HepG2 (cell line): Measurements from ENCODE around the gene PRRT1. TPM values are rescaled to one million over a fixed set of nuclear protein-coding genes. Genes with fewer than 3 reads are reported as not detected.

ENCODE experiments used
- ARHGAP35 ChIP-seq: sonication (generic); formaldehyde crosslinking; IDR thresholded peaks from 2 replicates; pipeline ENCODE4 v1.9.0; 2022; ENCODE audit warnings: mild to moderate bottlenecking, inconsistent platforms, moderate library complexity, missing genetic modification reagents, borderline replicate concordance
- ARNT ChIP-seq: fragments of 450-650 bp; IDR thresholded peaks from 2 replicates; pipeline ENCODE4 v1.6.1; 2017
- ATM ChIP-seq: fragments of 450-650 bp; IDR thresholded peaks from 2 replicates; pipeline ENCODE4 v1.7.1; 2017; ENCODE audit warnings: mild to moderate bottlenecking, borderline replicate concordance
- BRD4 ChIP-seq: sonication (generic); formaldehyde crosslinking; IDR thresholded peaks from 2 replicates; pipeline ENCODE4 v1.4.0; 2020; ENCODE audit warnings: missing genetic modification reagents
- CBFB ChIP-seq: sonication (generic); formaldehyde crosslinking; IDR thresholded peaks from 2 replicates; pipeline ENCODE4 v1.4.0; 2020; ENCODE audit warnings: missing genetic modification reagents
- EP300 ChIP-seq, 3 experiments: sonication (generic) in 1 of 3; formaldehyde crosslinking in 1 of 3; IDR thresholded peaks; 2 replicates each; pipeline versions ENCODE4 v1.5.1 to v1.6.1; 2011 to 2020; ENCODE audit warnings: low read depth in 2 of 3, low read length in 2 of 3, borderline replicate concordance in 1 of 3, improper control_type of control experiment in 1 of 3, mild to moderate bottlenecking in 1 of 3, missing genetic modification reagents in 1 of 3, moderate library complexity in 1 of 3
- HNRNPH1 ChIP-seq: fragments of 200-400 bp; formaldehyde crosslinking; optimal IDR thresholded peaks from 2 replicates; pipeline ENCODE3; 2017; ENCODE audit warnings: mild to moderate bottlenecking, low read depth, low read length
- KAT2B ChIP-seq: fragments of 150-350 bp; IDR thresholded peaks from 2 replicates; pipeline ENCODE4 v1.6.1; 2014; ENCODE audit warnings: low read depth, low read length, borderline replicate concordance
- KLF9 ChIP-seq: IDR thresholded peaks from 2 replicates; pipeline ENCODE4 v1.6.1; 2016; ENCODE audit warnings: low read depth
- NCOA2 ChIP-seq: sonication (generic); formaldehyde crosslinking; IDR thresholded peaks from 2 replicates; pipeline ENCODE4 v1.8.0; 2022; ENCODE audit warnings: inconsistent platforms
- RFXAP ChIP-seq: sonication (generic); formaldehyde crosslinking; IDR thresholded peaks from 2 replicates; pipeline ENCODE4 v1.4.0; 2020; ENCODE audit warnings: missing genetic modification reagents, borderline replicate concordance
- SMAD1 ChIP-seq: sonication (generic); formaldehyde crosslinking; IDR thresholded peaks from 2 replicates; pipeline ENCODE4 v1.4.0; 2020; ENCODE audit warnings: missing genetic modification reagents, low read depth, mild to moderate bottlenecking, borderline replicate concordance
- TAF1 ChIP-seq: sonication (generic); formaldehyde crosslinking; IDR thresholded peaks from 2 replicates; pipeline ENCODE4 v1.4.0; 2020; ENCODE audit warnings: missing genetic modification reagents
- TBX2 ChIP-seq: sonication (generic); formaldehyde crosslinking; IDR thresholded peaks from 2 replicates; pipeline ENCODE4 v1.5.0; 2020; ENCODE audit warnings: missing genetic modification reagents, mild to moderate bottlenecking, borderline replicate concordance
- YEATS2 ChIP-seq: sonication (generic); formaldehyde crosslinking; IDR thresholded peaks from 2 replicates; pipeline ENCODE4 v1.4.0; 2020; ENCODE audit warnings: missing genetic modification reagents, borderline replicate concordance
- YEATS4 ChIP-seq: sonication (generic); formaldehyde crosslinking; IDR thresholded peaks from 2 replicates; pipeline ENCODE4 v1.4.0; 2020; ENCODE audit warnings: missing genetic modification reagents, borderline replicate concordance
- ZBTB8A ChIP-seq: sonication (generic); formaldehyde crosslinking; IDR thresholded peaks from 2 replicates; pipeline ENCODE4 v1.4.0; 2020; ENCODE audit warnings: mild to moderate bottlenecking, low read depth, missing genetic modification reagents, borderline replicate concordance
- ZNF180 ChIP-seq: sonication (generic); formaldehyde crosslinking; IDR thresholded peaks from 2 replicates; pipeline ENCODE4 v1.4.0; 2020; ENCODE audit warnings: low read depth, missing genetic modification reagents, borderline replicate concordance
- ZNF34 ChIP-seq: sonication (generic); formaldehyde crosslinking; IDR thresholded peaks from 2 replicates; pipeline ENCODE4 v1.4.0; 2020; ENCODE audit warnings: mild to moderate bottlenecking, missing genetic modification reagents, borderline replicate concordance
- ZNF383 ChIP-seq: sonication (generic); formaldehyde crosslinking; IDR thresholded peaks from 2 replicates; pipeline ENCODE4 v1.4.0; 2020; ENCODE audit warnings: missing genetic modification reagents, mild to moderate bottlenecking, borderline replicate concordance
- ZNF670 ChIP-seq: sonication (generic); formaldehyde crosslinking; IDR thresholded peaks from 2 replicates; pipeline ENCODE4 v1.8.0; 2022; ENCODE audit warnings: mild to moderate bottlenecking, missing genetic modification reagents, borderline replicate concordance
- polyA plus RNA-seq, 8 experiments: library from polyadenylated mRNA; depleted of rRNA in 3 of 8; stranded (reverse) in 7 of 8; unstranded in 1 of 8; fragments of >200 nt; fragmentation: Illumina TruSeq in 4 of 8; extraction: Trizol in 4 of 8; gene quantifications; 2 replicates each; pipeline versions ENCODE4 v1.2.1 to v1.2.3, GENCODE V29; 2011 to 2016; ENCODE audit warnings: low read depth in 4 of 8, missing spikeins in 1 of 8, mixed read lengths in 1 of 8; ENCODE audit not compliant: insufficient read depth in 1 of 8
- total RNA-seq, 5 experiments: library from RNA; depleted of rRNA; stranded (reverse); fragments of >200 nt; fragmentation: Illumina TruSeq; extraction: Trizol; gene quantifications; 2 replicates each; pipeline ENCODE4 v1.2.3, GENCODE V29; 2016; ENCODE audit warnings: low read depth in 1 of 5
- TF ChIP-seq, protein P1 (sequence below): sonication (generic); formaldehyde crosslinking; IDR thresholded peaks from 2 replicates; pipeline ENCODE4 v1.4.0; 2020; ENCODE audit warnings: missing genetic modification reagents, low read depth, mild to moderate bottlenecking, borderline replicate concordance
- TF ChIP-seq, protein P2 (sequence below): IDR thresholded peaks from 2 replicates; pipeline ENCODE4 v1.6.1; 2016; ENCODE audit warnings: missing compliant biosample characterization, missing genetic modification reagents, borderline replicate concordance
- TF ChIP-seq, protein P3 (sequence below): IDR thresholded peaks from 2 replicates; pipeline ENCODE4 v1.6.1; 2016; ENCODE audit warnings: missing genetic modification reagents, missing compliant biosample characterization

The PRRT1 gene
- total and polyA plus RNA-seq, 2 of the 13 experiments (the other 11 are each of a cell fraction or from before 2014, with no cell fraction given): 0.64 to 1.4 TPM

DNA sequence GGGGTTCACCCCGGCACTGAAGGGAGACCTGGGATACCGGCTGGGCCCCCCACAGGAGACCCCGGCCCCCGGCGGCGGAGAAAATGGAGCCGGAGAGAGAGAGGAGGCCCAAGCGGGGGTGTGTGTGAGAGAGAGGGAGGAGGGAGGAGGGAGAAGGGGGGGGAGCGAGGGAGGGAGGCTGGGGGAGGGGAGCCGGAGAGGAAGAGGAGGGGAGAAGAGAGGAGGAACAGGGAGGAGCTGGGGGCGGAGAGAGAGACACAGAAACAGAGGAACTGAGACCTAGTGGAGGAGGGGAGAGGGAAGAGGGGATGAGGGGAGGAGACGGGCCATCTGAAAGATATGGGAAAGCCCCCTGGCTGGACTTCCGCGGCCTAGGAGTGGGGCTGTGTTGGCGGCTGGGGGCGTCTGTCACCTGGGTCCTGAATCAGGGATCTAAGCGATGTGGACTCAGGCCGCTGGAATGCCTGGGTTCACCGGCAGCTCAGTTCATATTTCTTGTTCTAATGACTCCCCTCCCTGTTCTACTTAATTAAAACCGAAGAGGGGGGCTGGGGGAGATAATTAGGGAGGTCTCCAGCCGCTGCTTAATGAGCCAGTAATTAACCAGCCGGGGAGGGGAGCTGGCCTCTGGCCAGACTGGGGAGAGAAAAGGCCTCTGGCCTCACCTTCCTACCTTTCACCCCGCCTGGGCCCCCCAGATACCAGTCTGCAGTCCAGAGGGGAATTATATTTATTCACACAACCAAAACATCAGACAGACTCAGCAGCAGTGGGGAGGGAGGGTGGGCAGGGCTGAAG is 38.5 kb upstream of the PRRT1 start, which contains the start of gene PBX2 (continued):
- TF ChIP-seq, protein P1, sequence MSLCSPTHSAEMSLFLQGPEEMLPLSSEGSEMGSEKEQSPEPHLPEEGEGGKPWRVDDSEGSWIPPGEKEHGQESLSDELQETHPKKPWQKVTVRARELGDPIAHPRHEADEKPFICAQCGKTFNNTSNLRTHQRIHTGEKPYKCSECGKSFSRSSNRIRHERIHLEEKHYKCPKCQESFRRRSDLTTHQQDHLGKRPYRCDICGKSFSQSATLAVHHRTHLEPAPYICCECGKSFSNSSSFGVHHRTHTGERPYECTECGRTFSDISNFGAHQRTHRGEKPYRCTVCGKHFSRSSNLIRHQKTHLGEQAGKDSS (CRISPR knock-in tag): peak; percentile 50; the same call in 1 of the 2 replicates
- TF ChIP-seq YEATS4 (no peak), HNRNPH1 (peak; percentile 92), KLF9 (CRISPR knock-in tag) (0 out of 2 replicates have a peak, but pooled peaks have one; percentile 43), TAF1 (CRISPR knock-in tag) (peak; percentile 55), YEATS2 (peak; percentile 54; the same call in 1 of the 2 replicates), ZNF670 (CRISPR knock-in tag) (0 out of 2 replicates have a peak, but pooled peaks have one; percentile 23), ZNF383 (0 out of 2 replicates have a peak, but pooled peaks have one; percentile 32), TBX2 (CRISPR knock-in tag) (peak; percentile 69), KAT2B (no peak), RFXAP (CRISPR knock-in tag) (0 out of 2 replicates have a peak, but pooled peaks have one; percentile 30), ARHGAP35 (CRISPR knock-in tag) (0 out of 2 replicates have a peak, but pooled peaks have one; percentile 51), ARNT (no peak), ZBTB8A (CRISPR knock-in tag) (peak; percentile 44; the same call in 1 of the 2 replicates), EP300 (IDR thresholded peaks at IDR 0.05; ENCODE audit: low read depth in 2 of 2, low read length in 2 of 2) (0 out of 4 replicates have a peak, but pooled peaks of 1 of the 2 experiments have one; percentile 23), EP300 (CRISPR knock-in tag; IDR thresholded peaks at IDR 0.05; ENCODE audit: borderline replicate concordance) (0 out of 2 replicates have a peak, but pooled peaks have one; percentile 30), ZNF34 (peak; percentile 56; the same call in 1 of the 2 replicates), SMAD1 (peak; percentile 76; the same call in 1 of the 2 replicates), ZNF180 (CRISPR knock-in tag) (no peak), NCOA2 (CRISPR knock-in tag) (peak; percentile 16; the same call in 1 of the 2 replicates), BRD4 (0 out of 2 replicates have a peak, but pooled peaks have one; percentile 45), CBFB (CRISPR knock-in tag) (0 out of 2 replicates have a peak, but pooled peaks have one; percentile 47), ATM (no peak)
- TF ChIP-seq, protein P2, sequence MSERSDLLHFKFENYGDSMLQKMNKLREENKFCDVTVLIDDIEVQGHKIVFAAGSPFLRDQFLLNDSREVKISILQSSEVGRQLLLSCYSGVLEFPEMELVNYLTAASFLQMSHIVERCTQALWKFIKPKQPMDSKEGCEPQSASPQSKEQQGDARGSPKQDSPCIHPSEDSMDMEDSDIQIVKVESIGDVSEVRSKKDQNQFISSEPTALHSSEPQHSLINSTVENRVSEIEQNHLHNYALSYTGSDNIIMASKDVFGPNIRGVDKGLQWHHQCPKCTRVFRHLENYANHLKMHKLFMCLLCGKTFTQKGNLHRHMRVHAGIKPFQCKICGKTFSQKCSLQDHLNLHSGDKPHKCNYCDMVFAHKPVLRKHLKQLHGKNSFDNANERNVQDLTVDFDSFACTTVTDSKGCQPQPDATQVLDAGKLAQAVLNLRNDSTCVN: peak; percentile 68; the same call in 1 of the 2 replicates
- TF ChIP-seq, protein P3, sequence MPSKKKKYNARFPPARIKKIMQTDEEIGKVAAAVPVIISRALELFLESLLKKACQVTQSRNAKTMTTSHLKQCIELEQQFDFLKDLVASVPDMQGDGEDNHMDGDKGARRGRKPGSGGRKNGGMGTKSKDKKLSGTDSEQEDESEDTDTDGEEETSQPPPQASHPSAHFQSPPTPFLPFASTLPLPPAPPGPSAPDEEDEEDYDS (CRISPR knock-in tag): peak; percentile 50; the same call in 1 of the 2 replicates
